Neuronal stem cell (in vitro differentiated cells): ENCODE results near the gene RIIAD1.

Source experiments
- DNase-seq: peaks from one replicate; pipeline ENCODE4 v3.0.0-alpha.2; 2013; ENCODE audit warnings: low spot score
- H2AFZ ChIP-seq: one replicate; pipeline ENCODE4 v1.6.1; 2013; ENCODE audit warnings: mild to moderate bottlenecking, low read length, inconsistent platforms
- H2AK5ac ChIP-seq: 2 replicates; pipeline ENCODE4 v1.6.1; 2013; ENCODE audit warnings: low read depth, mild to moderate bottlenecking, inconsistent platforms, low read length, moderate library complexity, mixed read lengths
- H2BK120ac ChIP-seq: 2 replicates; pipeline ENCODE4 v1.6.1; 2013; ENCODE audit warnings: low read depth, mild to moderate bottlenecking, inconsistent platforms, low read length, moderate library complexity, mixed read lengths
- H2BK12ac ChIP-seq: one replicate; pipeline ENCODE4 v1.6.1; 2013; ENCODE audit warnings: low read length, inconsistent platforms
- H2BK15ac ChIP-seq: 2 replicates; pipeline ENCODE4 v1.6.1; 2013; ENCODE audit warnings: mild to moderate bottlenecking, low read length, inconsistent platforms, mixed read lengths
- H2BK5ac ChIP-seq: one replicate; pipeline ENCODE4 v1.6.1; 2013; ENCODE audit warnings: inconsistent platforms, mild to moderate bottlenecking, low read length, moderate library complexity
- H3K14ac ChIP-seq: one replicate; pipeline ENCODE4 v1.6.1; 2013; ENCODE audit warnings: low read length, inconsistent platforms
- H3K18ac ChIP-seq: 2 replicates; pipeline ENCODE4 v1.6.1; 2013; ENCODE audit warnings: low read length, inconsistent platforms
- H3K23ac ChIP-seq: 2 replicates; pipeline ENCODE4 v1.6.1; 2013; ENCODE audit warnings: low read depth, mild to moderate bottlenecking, mixed read lengths, low read length, inconsistent platforms; ENCODE audit not compliant: poor library complexity
- H3K27ac ChIP-seq: replicated peaks from 3 replicates; pipeline ENCODE4 v1.5.1; 2013; ENCODE audit warnings: low read length, inconsistent platforms
- H3K27me3 ChIP-seq, 3 experiments: 2 replicates each; pipeline ENCODE4 v1.6.1; 2013; ENCODE audit warnings: low read length in 3 of 3, mild to moderate bottlenecking in 2 of 3, inconsistent platforms in 1 of 3, low read depth in 1 of 3, mixed read lengths in 1 of 3, moderate library complexity in 1 of 3; ENCODE audit not compliant: control insufficient read depth in 3 of 3, insufficient read depth in 3 of 3
- H3K36me3 ChIP-seq, 2 donors: replicated peaks in 1 of 2; 2 replicates each; pipeline ENCODE4 v1.6.1; 2013; ENCODE audit warnings: low read length in 2 of 2; ENCODE audit not compliant: control insufficient read depth in 2 of 2, insufficient read depth in 2 of 2
- H3K4ac ChIP-seq: 2 replicates; pipeline ENCODE4 v1.6.1; 2013; ENCODE audit warnings: inconsistent platforms, mild to moderate bottlenecking, low read length, moderate library complexity
- H3K4me1 ChIP-seq, 2 donors: 1 replicate in 1 of 2; 2 replicates in 1 of 2; pipeline ENCODE4 v1.6.1; 2013; ENCODE audit warnings: low read length in 2 of 2, low read depth in 1 of 2; ENCODE audit not compliant: control insufficient read depth in 2 of 2, insufficient read depth in 1 of 2
- H3K4me2 ChIP-seq: one replicate; pipeline ENCODE4 v1.6.1; 2013; ENCODE audit warnings: mild to moderate bottlenecking, low read length, inconsistent platforms; ENCODE audit not compliant: insufficient read depth, poor library complexity, severe bottlenecking
- H3K4me3 ChIP-seq, 2 donors: 2 replicates each; pipeline ENCODE4 v1.5.1; 2013; ENCODE audit warnings: low read length in 2 of 2, mild to moderate bottlenecking in 2 of 2, inconsistent platforms in 1 of 2, moderate library complexity in 1 of 2
- H3K79me1 ChIP-seq: one replicate; pipeline ENCODE4 v1.6.1; 2013; ENCODE audit warnings: low read depth, mild to moderate bottlenecking, inconsistent platforms, low read length, moderate library complexity
- H3K9ac ChIP-seq: one replicate; pipeline ENCODE4 v1.6.1; 2013; ENCODE audit warnings: mild to moderate bottlenecking, low read depth, low read length, inconsistent platforms; ENCODE audit not compliant: poor library complexity
- H3K9me3 ChIP-seq, 2 donors: replicated peaks in 1 of 2; 2 replicates each; pipeline versions ENCODE3 to v1.6.1; 2013; ENCODE audit warnings: low read length in 2 of 2, mild to moderate bottlenecking in 2 of 2, inconsistent platforms in 1 of 2, low read depth in 1 of 2, mixed read lengths in 1 of 2, moderate library complexity in 1 of 2; ENCODE audit not compliant: control insufficient read depth in 2 of 2, insufficient read depth in 1 of 2
- H4K8ac ChIP-seq: one replicate; pipeline ENCODE4 v1.6.1; 2013; ENCODE audit warnings: low read depth, mild to moderate bottlenecking, inconsistent platforms, low read length, moderate library complexity
- H4K91ac ChIP-seq: one replicate; pipeline ENCODE4 v1.6.1; 2013; ENCODE audit warnings: low read length, low read depth, mild to moderate bottlenecking, inconsistent platforms; ENCODE audit not compliant: poor library complexity
- WGBS, 2 donors: extraction: QIAGEN DNeasy Blood & Tissue Kit; methylation state at CpG; one replicate each; pipeline ENCODE4 v1.1.7; 2013; ENCODE audit warnings: missing lambda C conversion rate in 2 of 2, mixed read lengths in 1 of 2; ENCODE audit not compliant: insufficient read length in 2 of 2, insufficient replicate concordance in 1 of 2; ENCODE audit errors: extremely low coverage in 2 of 2; 5-methylcytosine and 5-hydroxymethylcytosine counted together

Gene RIIAD1

DNA sequence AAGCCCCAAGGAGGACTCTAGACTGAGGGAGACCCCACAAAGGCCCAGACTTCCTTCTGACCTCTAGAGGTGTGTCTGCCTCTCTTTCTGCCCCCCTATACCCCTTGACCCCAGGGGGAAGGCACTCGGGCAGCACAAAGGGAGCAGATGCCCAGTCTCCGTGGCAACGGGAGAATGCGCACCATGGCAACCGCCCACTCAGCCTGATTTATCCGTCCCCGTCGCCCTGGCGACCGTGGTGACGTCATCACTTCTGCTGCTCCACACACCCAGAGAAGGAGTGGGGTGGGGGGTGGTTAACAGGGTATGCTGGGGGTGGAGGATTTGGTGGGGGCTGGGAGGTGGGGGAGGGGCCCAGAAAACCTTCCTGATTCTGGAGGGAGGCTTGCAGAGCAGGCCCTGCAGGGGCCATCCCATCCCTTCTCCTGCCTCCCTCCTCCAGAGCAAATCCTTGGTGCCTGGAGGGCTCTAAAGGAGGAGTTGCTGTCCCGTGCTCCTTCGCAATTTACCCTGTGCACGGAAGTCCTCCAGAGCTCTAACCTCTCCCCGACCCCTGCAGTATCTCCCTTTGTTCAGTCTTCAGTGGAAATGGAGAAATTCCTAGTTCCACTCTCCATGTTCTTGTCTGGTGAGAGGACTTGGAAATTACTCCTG, 11.0 kb upstream of the RIIAD1 start:
- H3K4me3 ChIP-seq, result no peak overlapping the region
- H3K27ac ChIP-seq, result peak overlapping the region; percentile 34

DNA sequence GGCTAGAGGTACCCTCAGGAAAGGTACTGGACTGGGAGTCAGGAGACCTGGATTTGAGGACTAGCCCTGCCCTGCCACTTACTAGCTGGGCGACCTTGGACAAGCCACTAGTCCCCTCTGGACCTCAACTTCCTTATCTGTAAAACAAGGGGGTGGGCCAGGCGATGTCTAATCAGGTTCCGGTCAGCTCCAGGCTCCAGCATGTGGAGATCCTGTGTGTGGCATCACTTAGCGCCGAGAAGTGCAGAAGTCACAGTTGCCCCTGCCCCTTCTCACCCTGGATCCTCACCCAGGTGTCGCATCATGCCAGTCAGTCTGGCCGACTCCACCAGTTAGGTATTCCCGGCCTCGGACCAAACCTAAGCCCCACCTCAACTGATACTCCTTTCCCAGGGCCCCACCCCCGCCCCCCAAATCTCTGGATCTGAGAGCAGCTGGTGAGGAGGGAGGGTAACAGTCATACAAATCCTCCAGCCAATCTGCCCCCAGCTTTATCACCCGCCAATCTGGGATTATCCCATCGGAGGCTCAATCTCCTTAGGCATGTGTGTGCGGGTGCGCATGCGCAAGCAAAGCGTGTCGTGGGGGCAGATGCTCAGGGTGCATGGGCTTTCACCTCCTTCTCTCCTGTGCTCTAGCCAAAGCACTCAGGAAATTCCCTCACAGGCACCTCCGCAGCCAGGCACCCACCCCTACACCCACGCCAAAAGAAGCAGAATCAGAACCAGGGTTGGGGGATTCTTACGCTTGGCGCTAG, 10.1 kb upstream of the RIIAD1 start:
- Histone ChIP-seq H3K9me3 (peaks cover 0 to 2% of the 10 kb centered on the region in 2 donors), H3K9ac (no peak overlapping the region), H4K8ac (no peak overlapping the region), H3K27me3 (peaks cover 0 to 10% (median 0%) of the 10 kb centered on the region in 3 experiments), H2AK5ac (peak overlapping the region; percentile 38), H2BK12ac (no peak overlapping the region), H3K4ac (no peak overlapping the region), H3K36me3 (peaks cover 0 to 4% of the 10 kb centered on the region in 2 donors), H3K4me1 (peaks cover 37 to 44% of the 10 kb centered on the region in 2 donors), H4K91ac (no peak overlapping the region), H3K18ac (peak overlapping the region; percentile 30), H3K14ac (no peak overlapping the region), H3K4me2 (no peak overlapping the region), H3K79me1 (no peaks in the 10 kb centered on the region), H3K23ac (no peak overlapping the region), H2BK120ac (no peak overlapping the region), H2BK5ac (peak overlapping the region; percentile 87), H2AFZ (no peak overlapping the region), H3K27ac (no peak overlapping the region), H2BK15ac (peak overlapping the region; percentile 5), H3K4me3 (no peak overlapping the region)
- WGBS, 2 donors, result no CpG with 5 or more reads among the region's 21 CpGs
- no peak for DNase-seq

More for the DNA sequence above, 11.0 kb upstream of the RIIAD1 start:
- H3K4ac ChIP-seq, result no peak overlapping the region
- no peak overlapping the region for H2BK15ac ChIP-seq
- H3K36me3 ChIP-seq, result peaks cover 1 to 4% of the 10 kb centered on the region in 2 donors
- WGBS, 2 donors, result no CpG with 5 or more reads among the region's 15 CpGs
- no peak overlapping the region for H3K14ac ChIP-seq
- DNase-seq, result peak; percentile 87
- H4K91ac ChIP-seq, result no peak overlapping the region
- no peak overlapping the region for H2AK5ac ChIP-seq
- H3K4me1 ChIP-seq, result peaks cover 29 to 36% of the 10 kb centered on the region in 2 donors
- no peak overlapping the region for H3K9ac ChIP-seq
- H4K8ac ChIP-seq, result no peak overlapping the region
- H3K18ac ChIP-seq, result no peak overlapping the region
- no peak overlapping the region for H2BK12ac ChIP-seq
- no peak overlapping the region for H3K23ac ChIP-seq
- H3K4me2 ChIP-seq, result no peak overlapping the region
- H3K9me3 ChIP-seq, result peaks cover 0 to 2% of the 10 kb centered on the region in 2 donors
- no peaks in the 10 kb centered on the region for H3K79me1 ChIP-seq
- no peak overlapping the region for H2BK120ac ChIP-seq
- H2BK5ac ChIP-seq, result no peak overlapping the region
- H3K27me3 ChIP-seq, result peaks cover 0 to 10% (median 0%) of the 10 kb centered on the region in 3 experiments
- peak overlapping the region; percentile 63 for H2AFZ ChIP-seq

DNA sequence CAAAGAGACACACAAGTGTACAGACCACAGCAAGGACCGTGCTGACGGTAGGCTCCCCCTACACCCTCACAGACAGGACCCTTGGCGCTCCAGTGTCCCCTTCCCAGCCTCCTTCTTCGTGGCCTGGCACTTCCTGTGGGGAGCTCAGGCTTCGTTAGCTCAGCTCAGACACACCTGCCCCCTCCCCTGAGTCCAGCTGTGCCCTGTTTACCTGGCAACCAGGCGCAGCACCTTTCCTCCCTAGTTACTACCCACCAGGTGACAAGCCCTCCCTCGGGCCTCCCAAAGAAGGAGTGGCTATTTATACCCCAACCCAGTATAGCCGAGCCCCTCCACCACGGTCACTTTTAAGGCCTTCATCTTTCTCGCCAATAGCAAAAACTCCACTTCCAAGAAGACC, 9.4 kb upstream of the RIIAD1 start:
- H4K91ac ChIP-seq, result no peak overlapping the region
- H2BK120ac ChIP-seq, result no peak overlapping the region
- H4K8ac ChIP-seq, result no peak overlapping the region
- H2BK5ac ChIP-seq, result peak overlapping the region; percentile 87
- H2AFZ ChIP-seq, result no peak overlapping the region
- no peak overlapping the region for H2BK12ac ChIP-seq
- H3K79me1 ChIP-seq, result no peaks in the 10 kb centered on the region
- peaks cover 39 to 48% of the 10 kb centered on the region in 2 donors for H3K4me1 ChIP-seq
- no peak overlapping the region for H3K14ac ChIP-seq
- no peak overlapping the region for H3K9ac ChIP-seq
- no peak overlapping the region for H3K4me2 ChIP-seq
- peak overlapping the region; percentile 38 for H2AK5ac ChIP-seq
- no CpG with 5 or more reads among the region's 10 CpGs for WGBS, 2 donors
- peak overlapping the region; percentile 5 for H2BK15ac ChIP-seq
- no peak overlapping the region for H3K27ac ChIP-seq
- peaks cover 0 to 10% (median 0%) of the 10 kb centered on the region in 3 experiments for H3K27me3 ChIP-seq
- no peak overlapping the region for H3K4ac ChIP-seq
- peaks cover 0 to 1% of the 10 kb centered on the region in 2 donors for H3K36me3 ChIP-seq
- peaks cover 0 to 2% of the 10 kb centered on the region in 2 donors for H3K9me3 ChIP-seq
- H3K23ac ChIP-seq, result no peak overlapping the region
- H3K4me3 ChIP-seq, result no peak overlapping the region
- DNase-seq, result no peak
- H3K18ac ChIP-seq, result no peak overlapping the region

DNA sequence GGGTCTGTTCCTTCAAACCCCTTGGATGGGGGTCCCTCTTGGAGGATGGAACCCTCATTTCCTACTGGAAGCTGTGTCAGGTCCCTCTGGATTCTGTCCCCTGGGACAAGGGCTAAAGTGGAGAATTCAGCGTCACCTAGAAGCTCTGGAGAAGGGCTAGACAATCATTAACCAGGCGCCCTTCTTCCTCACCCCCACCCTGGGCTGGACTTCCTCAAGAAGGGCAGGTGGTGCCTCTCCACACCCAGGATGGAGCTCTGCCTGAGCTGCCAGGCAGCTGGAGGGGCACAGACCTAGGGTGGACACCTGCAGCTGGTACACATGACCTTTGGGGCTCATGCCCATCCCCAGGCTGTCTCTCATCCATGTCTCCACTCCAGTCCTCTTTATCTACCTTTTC, 8.3 kb upstream of the RIIAD1 start:
- H4K8ac ChIP-seq, result no peak overlapping the region
- H2BK120ac ChIP-seq, result no peak overlapping the region
- H3K23ac ChIP-seq, result no peak overlapping the region
- peaks cover 0 to 1% of the 10 kb centered on the region in 2 donors for H3K36me3 ChIP-seq
- peaks cover 45 to 56% of the 10 kb centered on the region in 2 donors for H3K4me1 ChIP-seq
- H3K79me1 ChIP-seq, result no peaks in the 10 kb centered on the region
- H3K27me3 ChIP-seq, result peaks cover 0 to 19% (median 0%) of the 10 kb centered on the region in 3 experiments
- no peak overlapping the region for H3K4me3 ChIP-seq
- no peak overlapping the region for H2AFZ ChIP-seq
- no peak overlapping the region for H3K4ac ChIP-seq
- no peak overlapping the region for H2AK5ac ChIP-seq
- WGBS, 2 donors, result no CpG with 5 or more reads among the region's 2 CpGs
- H2BK15ac ChIP-seq, result no peak overlapping the region
- no peak overlapping the region for H2BK12ac ChIP-seq
- no peak overlapping the region for H3K14ac ChIP-seq
- H3K27ac ChIP-seq, result no peak overlapping the region
- H3K18ac ChIP-seq, result no peak overlapping the region
- H4K91ac ChIP-seq, result no peak overlapping the region
- H3K9me3 ChIP-seq, result peaks cover 0 to 2% of the 10 kb centered on the region in 2 donors
- no peak overlapping the region for H3K4me2 ChIP-seq
- no peak overlapping the region for H3K9ac ChIP-seq
- no peak for DNase-seq
- no peak overlapping the region for H2BK5ac ChIP-seq
